Right lobe of liver (tissue), 4 donors: ENCODE data around the gene CRYL1.

Experiments
- CTCF ChIP-seq, 4 donors: fragments of 200-600 bp in 3 of 4; fragments of 450-650 bp in 1 of 4; IDR thresholded peaks; one replicate each; pipeline versions ENCODE4 v1.5.1 to v1.8.0; 2016 to 2022; ENCODE audit warnings: antibody characterized with exemption in 4 of 4, mild to moderate bottlenecking in 2 of 4
- POLR2A ChIP-seq: fragments of 450-650 bp; IDR thresholded peaks from one replicate; pipeline ENCODE4 v1.6.1; 2017; ENCODE audit warnings: antibody characterized with exemption, mild to moderate bottlenecking
- donor health status: DM: no; HTN: no; CAD: no.
- donor health status: DM: no; HTN: no; CAD: no.
- donor health status: DM: no; HTN: yes; CAD: no.

DNA sequence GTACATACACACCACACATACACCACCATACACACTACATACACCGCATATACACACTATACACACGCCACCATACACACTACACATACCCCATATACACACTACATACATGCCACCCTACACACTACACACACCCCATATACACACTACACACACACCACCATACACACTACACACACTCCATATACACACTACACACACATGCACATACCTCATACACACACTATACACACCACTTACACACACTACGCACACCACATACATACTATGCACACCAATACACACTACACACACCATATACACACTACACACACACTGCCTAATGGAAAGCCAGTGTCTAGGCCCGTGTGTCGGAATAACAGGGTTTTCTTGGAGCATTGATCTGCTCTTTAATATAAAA, 27.5 kb downstream of the CRYL1 start:
- TF ChIP-seq POLR2A: no peak
- no peak for TF ChIP-seq CTCF (IDR thresholded peaks at IDR 0.05)
